Skeletal muscle tissue (tissue), 5 donors: Measurements from ENCODE around the gene ZNF107. TPM values are rescaled to one million over a fixed set of nuclear protein-coding genes. Genes with fewer than 3 reads are reported as not detected.

Source experiments
- H3K27ac ChIP-seq: one replicate; pipeline ENCODE4 v1.7.0; 2013; ENCODE audit warnings: mild to moderate bottlenecking, low read depth, low read length, inconsistent platforms
- H3K27me3 ChIP-seq, 3 donors: one replicate each; pipeline ENCODE4 v1.7.0; 2013; ENCODE audit warnings: low read length in 3 of 3; ENCODE audit not compliant: control insufficient read depth in 3 of 3, insufficient read depth in 3 of 3
- H3K36me3 ChIP-seq, 3 donors: one replicate each; pipeline ENCODE4 v1.7.0; 2013; ENCODE audit warnings: low read length in 3 of 3; ENCODE audit not compliant: control insufficient read depth in 3 of 3, insufficient read depth in 3 of 3
- H3K4me1 ChIP-seq, 3 donors: one replicate each; pipeline ENCODE4 v1.7.0; 2013; ENCODE audit warnings: low read length in 3 of 3, mild to moderate bottlenecking in 3 of 3; ENCODE audit not compliant: control insufficient read depth in 3 of 3, insufficient read depth in 3 of 3
- H3K4me3 ChIP-seq, 3 donors: one replicate each; pipeline ENCODE4 v1.7.0; 2013; ENCODE audit warnings: low read length in 3 of 3
- H3K9ac ChIP-seq, 3 donors: one replicate each; pipeline ENCODE4 v1.7.0; 2013; ENCODE audit warnings: low read length in 3 of 3, mild to moderate bottlenecking in 3 of 3, moderate library complexity in 2 of 3, low read depth in 1 of 3
- H3K9me3 ChIP-seq, 3 donors: one replicate each; pipeline ENCODE4 v1.7.0; 2013; ENCODE audit warnings: low read length in 3 of 3; ENCODE audit not compliant: control insufficient read depth in 3 of 3
- small RNA-seq: library from RNA; depleted of rRNA; stranded (forward); fragments of <200 nt; gene quantifications from one replicate; pipeline ENCODE3, GENCODE V24; 2014
- total RNA-seq: library from RNA; depleted of rRNA; stranded (reverse); fragments of >200 nt; gene quantifications from one replicate; pipeline ENCODE4 v1.2.3, GENCODE V29; 2014
- donor health status: Osteomylitis.

ZNF107 gene
- total RNA-seq, 1 donor from 2014 or later: 2.6 TPM

DNA sequence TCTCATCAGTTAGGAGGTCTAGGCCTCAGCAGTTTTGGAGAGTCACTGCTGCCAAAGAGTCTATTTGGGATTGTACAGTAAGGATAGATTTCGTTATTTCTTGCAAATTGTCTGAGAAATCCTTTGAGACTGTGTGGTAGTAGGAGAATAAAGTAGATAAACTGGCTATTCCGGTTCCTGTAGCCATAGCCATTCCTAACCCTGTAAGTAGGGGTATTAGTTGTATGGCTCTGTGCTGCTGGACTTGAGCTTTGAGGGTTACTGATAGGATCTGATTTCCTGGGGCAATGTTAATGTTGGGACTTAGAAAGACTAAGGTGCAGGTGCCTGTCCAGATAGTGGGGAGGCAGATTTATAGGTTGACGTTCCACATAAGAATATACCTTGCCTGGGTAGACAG is 92.2 kb downstream of the ZNF107 start:
- Histone ChIP-seq H3K4me3 (no peak overlapping the region), H3K36me3 (no peaks in the 10 kb centered on the region), H3K27ac (no peak overlapping the region), H3K4me1 (no peaks in the 10 kb centered on the region), H3K27me3 (no peaks in the 10 kb centered on the region), H3K9me3 (no peaks in the 10 kb centered on the region), H3K9ac (no peak overlapping the region)

Small RNAs within 50 kb of the gene (small RNA-seq; reads per million reads assigned to genes)
- 0.07 reads per million for gene MIR6839

Other genes with a start within 250 kb of the ZNF107 start
- gene ZNF680, start 103.1 kb upstream of the ZNF107 start, total RNA-seq: 17.7 TPM
- gene ZNF138, start 128.3 kb downstream of the ZNF107 start, total RNA-seq: 5.7 TPM
- 6.3 TPM for gene ZNF273, start 237.1 kb downstream of the ZNF107 start, total RNA-seq